Activated T-cell treated with anti-CD3 and anti-CD28 coated beads for 24 hours (primary cell): ENCODE measurements around the gene FANCD2OS.
"Not testable (repeated sequence)": the region's sequence is repeated elsewhere in the genome, so short reads cannot be mapped to it uniquely, and the experiment has no call there.

Source experiments
- DNase-seq: peaks from one replicate; pipeline ENCODE4 v3.0.0-alpha.2; 2020; ENCODE audit warnings: low read depth

Gene FANCD2OS

GRCh38 chr3:10091387-10091786 is 16.7 kb downstream of the FANCD2OS start:
- DNase-seq = not testable (repeated sequence)

- DNase-seq = not testable (repeated sequence)
These were observed 17.3 kb downstream of the FANCD2OS start for GRCh38 chr3:10090774-10091173.

GRCh38 chr3:10090179-10090578 is 17.9 kb downstream of the FANCD2OS start:
- DNase-seq = no peak

- DNase-seq = no peak
These were observed 19.8 kb downstream of the FANCD2OS start for GRCh38 chr3:10088256-10088655.

GRCh38 chr3:10085738-10086137 is 22.3 kb downstream of the FANCD2OS start:
- no peak for DNase-seq

- no peak for DNase-seq
These were observed 26.2 kb downstream of the FANCD2OS start for GRCh38 chr3:10081871-10082270.

- DNase-seq = no peak
These were observed 33.4 kb downstream of the FANCD2OS start for GRCh38 chr3:10074666-10075065.

GRCh38 chr3:10070077-10070476 is 38.0 kb downstream of the FANCD2OS start:
- not testable (repeated sequence) for DNase-seq

GRCh38 chr3:10055097-10055496 is 53.0 kb downstream of the FANCD2OS start:
- DNase-seq = no peak
